ENCODE measurements around the gene CNTNAP2.

GRCh38 chr7:146150153-146150552, 33.6 kb downstream of the CNTNAP2 start:
- TF ChIP-seq SMC3 (IDR thresholded peaks at IDR 0.05; ENCODE audit: low read depth, low read length) = no peak
- TF ChIP-seq POLR2A (IDR thresholded peaks at IDR 0.05; ENCODE audit: low read depth, low read length) = no peak
- no peak for TF ChIP-seq CEBPB (IDR thresholded peaks at IDR 0.05; ENCODE audit: low read depth, low read length)
- no peak for TF ChIP-seq CTCF (conservative IDR thresholded peaks at IDR 0.05; ENCODE audit: low read depth, low read length)
